ENCODE measurements around the gene PTPN22.

Gene PTPN22

DNA sequence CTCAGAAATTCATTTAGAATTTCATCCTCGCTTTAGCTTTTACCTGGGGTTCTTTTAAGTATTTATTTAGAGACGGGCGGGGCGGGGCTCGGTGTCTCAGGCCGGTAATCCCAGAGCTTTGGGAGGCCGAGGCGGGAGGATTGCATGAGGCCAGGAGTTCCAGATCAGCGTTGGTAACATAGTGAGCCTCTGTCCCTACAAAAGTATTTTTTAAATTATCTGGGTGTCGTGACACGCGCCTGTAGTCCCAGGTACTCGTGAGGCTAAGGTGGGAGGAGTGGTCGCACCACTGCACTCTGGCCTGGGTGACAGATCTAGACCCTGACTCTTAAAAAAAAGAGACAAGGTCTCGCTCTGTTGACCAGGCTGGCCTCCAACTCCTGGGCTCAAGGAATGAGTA, 58.3 kb downstream of the PTPN22 start:
- H3K4me3 ChIP-seq (ENCODE audit: low read depth in 1 of 2, low read length in 2 of 2): no peak overlapping the region
- H3K4me1 ChIP-seq (ENCODE audit: control insufficient read depth in 1 of 2, insufficient read depth in 2 of 2, low read length in 2 of 2): peaks cover 18 to 21% of the 10 kb centered on the region in 2 donors
- no peak overlapping the region for H3K9ac ChIP-seq (ENCODE audit: low read depth in 1 of 2, low read length in 2 of 2)
- no peaks in the 10 kb centered on the region for H3K27me3 ChIP-seq (ENCODE audit: control insufficient read depth in 1 of 2, insufficient read depth in 2 of 2, low read length in 2 of 2)
- no peaks in the 10 kb centered on the region for H3K36me3 ChIP-seq (ENCODE audit: control insufficient read depth in 1 of 2, insufficient read depth in 2 of 2, low read length in 2 of 2)
- no peak overlapping the region for H3K27ac ChIP-seq (ENCODE audit: low read depth, low read length)
- no peaks in the 10 kb centered on the region for H3K9me3 ChIP-seq (ENCODE audit: control insufficient read depth in 1 of 2, low read length in 2 of 2)

DNA sequence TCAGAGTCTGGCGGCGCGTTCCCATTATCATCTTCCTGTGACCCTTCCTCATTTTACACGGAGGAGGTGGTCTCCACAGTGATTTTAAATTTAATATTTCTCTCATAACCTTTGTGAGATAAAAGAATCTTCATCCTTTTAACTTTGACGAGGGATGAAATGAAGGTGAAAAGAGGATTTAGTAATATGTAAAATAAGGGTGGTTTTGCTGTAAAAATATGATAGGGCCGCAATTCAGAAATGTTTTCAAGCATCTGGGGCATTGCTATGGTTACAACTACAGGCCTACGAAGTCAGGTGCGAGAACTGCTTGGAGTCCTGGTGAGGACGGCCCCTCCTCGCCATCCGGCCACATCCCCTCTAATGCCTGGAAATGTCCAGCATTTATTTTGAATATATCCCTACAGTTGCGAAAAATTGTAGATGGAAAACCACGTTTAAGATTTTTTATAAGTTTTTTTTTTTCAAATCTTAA, 58.8 kb downstream of the PTPN22 start:
- no peaks in the 10 kb centered on the region for H3K9me3 ChIP-seq (ENCODE audit: control insufficient read depth in 1 of 2, low read length in 2 of 2)
- peak overlapping the region; percentile 56 to 71 for H3K9ac ChIP-seq (ENCODE audit: low read depth in 1 of 2, low read length in 2 of 2)
- no peaks in the 10 kb centered on the region for H3K27me3 ChIP-seq (ENCODE audit: control insufficient read depth in 1 of 2, insufficient read depth in 2 of 2, low read length in 2 of 2)
- peaks cover 18 to 21% of the 10 kb centered on the region in 2 donors for H3K4me1 ChIP-seq (ENCODE audit: control insufficient read depth in 1 of 2, insufficient read depth in 2 of 2, low read length in 2 of 2)
- H3K36me3 ChIP-seq (ENCODE audit: control insufficient read depth in 1 of 2, insufficient read depth in 2 of 2, low read length in 2 of 2): no peaks in the 10 kb centered on the region
- H3K27ac ChIP-seq (ENCODE audit: low read depth, low read length): peak overlapping the region; percentile 71
- H3K4me3 ChIP-seq (ENCODE audit: low read depth in 1 of 2, low read length in 2 of 2): peak overlapping the region; percentile 57 to 72

DNA sequence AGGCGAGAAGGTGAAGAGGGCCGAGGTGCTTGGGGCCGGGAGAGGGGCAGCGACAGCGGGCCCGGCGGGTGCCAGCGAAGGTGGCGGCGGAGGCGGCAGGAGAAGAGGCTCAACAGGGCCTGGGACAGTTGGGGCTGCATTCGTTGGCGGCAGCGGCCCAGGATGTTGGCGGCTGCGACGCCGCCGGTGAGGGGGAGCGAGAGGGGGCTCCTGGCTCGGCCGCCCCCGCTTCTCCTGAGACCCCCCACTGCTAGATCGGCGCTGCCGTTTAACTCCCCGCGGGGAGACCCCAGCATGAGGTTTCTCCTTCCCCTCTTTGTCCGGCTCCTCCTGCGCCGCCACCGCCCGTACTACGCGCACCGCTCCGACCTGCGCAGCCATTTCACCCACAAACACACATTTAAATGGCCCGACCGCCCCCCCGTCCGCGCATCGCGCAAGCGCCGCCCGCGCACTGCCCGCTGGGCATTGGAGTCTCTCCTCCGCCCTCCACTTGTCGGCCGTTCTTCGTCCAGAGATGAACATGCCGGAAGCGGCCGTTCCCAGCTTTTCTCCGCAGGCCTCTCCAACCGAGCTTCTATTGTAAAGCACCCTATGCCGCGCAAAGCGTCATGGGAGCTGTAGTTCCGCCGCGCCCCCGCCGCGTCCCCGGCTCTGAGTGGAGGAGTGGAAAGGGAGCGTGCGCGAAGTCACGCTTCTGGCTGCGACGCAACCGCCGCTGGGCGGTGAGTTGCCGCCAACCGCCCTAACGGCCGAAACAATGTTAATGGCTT, 59.4 kb downstream of the PTPN22 start, which contains the start of gene RSBN1:
Gene RSBN1, minus strand, starts transcription at position 589 of the 773 bp plus-strand sequence. Its CDS starts 64 bp downstream, at position 525.
- no peaks in the 10 kb centered on the region for H3K9me3 ChIP-seq (ENCODE audit: control insufficient read depth in 1 of 2, low read length in 2 of 2)
- peak within 1 kb of the TSS; percentile 98 to 100 for H3K4me3 ChIP-seq (ENCODE audit: low read depth in 1 of 2, low read length in 2 of 2)
- H3K9ac ChIP-seq (ENCODE audit: low read depth in 1 of 2, low read length in 2 of 2): peak within 1 kb of the TSS; percentile 99
- peak within 1 kb of the TSS; percentile 94 for H3K27ac ChIP-seq (ENCODE audit: low read depth, low read length)
- H3K36me3 ChIP-seq (ENCODE audit: control insufficient read depth in 1 of 2, insufficient read depth in 2 of 2, low read length in 2 of 2): no peaks in the 10 kb centered on the region
- H3K4me1 ChIP-seq (ENCODE audit: control insufficient read depth in 1 of 2, insufficient read depth in 2 of 2, low read length in 2 of 2): peaks cover 18 to 21% of the 10 kb centered on the region in 2 donors
- no peaks in the 10 kb centered on the region for H3K27me3 ChIP-seq (ENCODE audit: control insufficient read depth in 1 of 2, insufficient read depth in 2 of 2, low read length in 2 of 2)

DNA sequence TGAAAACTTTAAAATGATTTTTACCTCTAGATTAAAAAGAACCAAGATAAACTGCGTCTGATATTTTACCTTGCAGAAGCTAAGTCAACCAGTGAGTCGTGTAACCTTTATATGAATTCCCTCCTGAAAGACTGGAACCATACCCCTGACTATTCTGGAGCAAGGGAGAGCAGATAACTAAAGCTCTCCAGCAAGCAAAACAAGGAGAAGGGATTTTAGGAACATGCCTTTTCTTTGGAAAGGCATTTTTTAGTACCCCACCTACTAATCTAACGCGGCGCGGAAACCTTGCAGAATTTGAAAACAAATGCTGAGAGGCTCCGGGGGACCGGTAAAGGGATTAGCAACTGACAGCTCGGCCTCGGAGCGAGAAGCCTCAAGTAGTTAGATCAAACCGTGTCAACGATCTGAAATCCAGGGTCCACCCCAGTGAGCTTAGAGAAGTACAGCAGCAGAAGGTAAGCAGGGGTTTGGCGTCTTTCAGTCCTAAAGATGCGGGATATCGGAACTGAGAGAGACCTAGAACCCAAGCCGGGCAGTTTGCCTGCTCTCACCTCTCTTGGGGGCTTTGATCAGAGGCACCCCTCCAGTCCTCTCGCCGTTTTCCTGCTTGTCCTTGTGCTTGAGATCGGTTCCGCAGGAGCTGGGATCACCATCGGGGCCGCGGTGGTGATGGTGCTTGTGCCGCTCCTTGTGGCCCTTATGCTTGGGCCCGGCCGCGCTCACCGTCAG, 60.2 kb downstream of the PTPN22 start:
- Histone ChIP-seq H3K27me3 (ENCODE audit: control insufficient read depth in 1 of 2, insufficient read depth in 2 of 2, low read length in 2 of 2) (no peaks in the 10 kb centered on the region), H3K9me3 (ENCODE audit: control insufficient read depth in 1 of 2, low read length in 2 of 2) (no peaks in the 10 kb centered on the region), H3K27ac (ENCODE audit: low read depth, low read length) (peak overlapping the region; percentile 94), H3K36me3 (ENCODE audit: control insufficient read depth in 1 of 2, insufficient read depth in 2 of 2, low read length in 2 of 2) (no peaks in the 10 kb centered on the region), H3K9ac (ENCODE audit: low read depth in 1 of 2, low read length in 2 of 2) (peak overlapping the region; percentile 99), H3K4me1 (ENCODE audit: control insufficient read depth in 1 of 2, insufficient read depth in 2 of 2, low read length in 2 of 2) (peaks cover 18 to 21% of the 10 kb centered on the region in 2 donors), H3K4me3 (ENCODE audit: low read depth in 1 of 2, low read length in 2 of 2) (peak overlapping the region; percentile 98 to 100)

DNA sequence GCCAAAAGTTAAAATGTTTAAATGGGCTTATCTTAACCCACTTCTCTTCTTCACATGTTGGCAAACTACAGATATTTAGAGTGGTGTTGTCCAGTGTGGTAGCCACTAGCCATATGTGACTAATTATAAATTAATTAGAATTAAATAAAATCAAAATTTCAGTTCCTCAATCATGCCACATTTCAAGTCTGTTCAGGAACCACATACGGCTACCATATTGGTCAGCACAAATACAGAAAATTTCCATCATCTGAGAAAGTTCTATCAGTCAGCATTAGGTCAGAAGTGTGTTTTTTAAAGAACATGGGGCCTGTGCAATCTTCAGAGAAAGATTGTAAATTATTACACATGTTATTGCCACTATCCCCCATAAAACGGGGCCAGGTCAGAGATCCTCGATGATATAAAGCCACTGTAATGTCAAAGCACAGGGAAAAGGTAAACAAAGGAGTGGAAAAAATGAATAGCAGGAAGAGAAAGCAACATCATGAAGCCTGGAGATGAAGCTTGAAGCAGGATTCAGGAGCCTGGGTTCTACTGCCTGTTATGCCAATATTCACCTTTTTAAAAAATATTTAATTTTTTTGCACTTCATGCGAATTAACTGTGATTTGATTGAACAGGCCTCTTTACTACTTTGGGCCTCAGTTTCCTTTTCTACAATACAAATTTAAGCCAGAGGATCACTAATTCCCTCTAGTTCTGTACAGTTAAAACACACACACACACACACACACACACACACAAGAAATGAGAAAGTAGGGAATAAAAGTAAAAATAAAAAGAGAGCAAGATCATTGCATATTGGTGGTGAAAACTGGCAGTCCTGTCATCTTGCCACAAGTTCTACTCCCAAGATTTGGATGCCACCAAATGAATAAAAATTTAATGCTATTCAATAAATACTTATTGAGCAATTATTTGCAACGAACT, 61.6 kb downstream of the PTPN22 start:
- Histone ChIP-seq H3K9ac (ENCODE audit: low read depth in 1 of 2, low read length in 2 of 2) (peak overlapping the region; percentile 99), H3K36me3 (ENCODE audit: control insufficient read depth in 1 of 2, insufficient read depth in 2 of 2, low read length in 2 of 2) (no peaks in the 10 kb centered on the region), H3K4me3 (ENCODE audit: low read depth in 1 of 2, low read length in 2 of 2) (peak overlapping the region; percentile 98 to 100), H3K27ac (ENCODE audit: low read depth, low read length) (no peak overlapping the region), H3K27me3 (ENCODE audit: control insufficient read depth in 1 of 2, insufficient read depth in 2 of 2, low read length in 2 of 2) (no peaks in the 10 kb centered on the region), H3K4me1 (ENCODE audit: control insufficient read depth in 1 of 2, insufficient read depth in 2 of 2, low read length in 2 of 2) (peaks cover 18 to 27% of the 10 kb centered on the region in 2 donors), H3K9me3 (ENCODE audit: control insufficient read depth in 1 of 2, low read length in 2 of 2) (no peaks in the 10 kb centered on the region)

DNA sequence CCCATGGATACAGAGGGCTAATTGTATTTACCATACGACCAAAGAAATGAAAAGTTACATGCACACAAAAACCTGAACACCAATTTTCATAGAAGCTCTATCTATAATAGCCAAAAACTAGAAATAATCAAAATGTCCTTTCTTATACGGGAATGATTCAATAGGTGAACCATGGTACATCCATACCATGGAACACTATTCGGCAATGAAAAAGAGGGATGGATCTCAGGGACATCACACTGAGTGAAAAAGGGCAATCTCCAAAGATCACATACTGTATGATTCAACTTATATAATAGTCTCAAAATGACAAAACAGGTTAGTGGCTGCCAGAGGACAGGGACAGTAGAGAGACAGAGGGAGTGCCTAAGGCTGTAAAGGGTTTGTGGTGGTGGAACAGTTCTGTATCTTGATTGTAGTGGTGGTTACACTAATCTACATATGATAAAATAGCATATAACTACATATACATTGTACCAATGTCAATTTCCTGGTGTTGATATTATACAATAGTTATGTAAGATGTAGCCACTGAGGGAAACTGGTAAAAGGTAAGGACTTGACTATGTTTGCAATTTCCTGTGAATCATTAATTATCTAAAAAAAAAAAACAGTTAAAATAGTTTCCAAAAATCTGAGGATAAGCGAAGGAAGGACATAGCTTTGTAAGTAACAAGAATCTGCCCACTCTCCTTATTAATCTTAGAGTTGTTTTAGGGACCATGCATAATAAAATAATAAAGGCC, 62.9 kb downstream of the PTPN22 start:
- no peak overlapping the region for H3K27ac ChIP-seq (ENCODE audit: low read depth, low read length)
- H3K9me3 ChIP-seq (ENCODE audit: control insufficient read depth in 1 of 2, low read length in 2 of 2): no peaks in the 10 kb centered on the region
- H3K27me3 ChIP-seq (ENCODE audit: control insufficient read depth in 1 of 2, insufficient read depth in 2 of 2, low read length in 2 of 2): no peaks in the 10 kb centered on the region
- H3K36me3 ChIP-seq (ENCODE audit: control insufficient read depth in 1 of 2, insufficient read depth in 2 of 2, low read length in 2 of 2): no peaks in the 10 kb centered on the region
- H3K9ac ChIP-seq (ENCODE audit: low read depth in 1 of 2, low read length in 2 of 2): no peak overlapping the region
- H3K4me1 ChIP-seq (ENCODE audit: control insufficient read depth in 1 of 2, insufficient read depth in 2 of 2, low read length in 2 of 2): peaks cover 22 to 34% of the 10 kb centered on the region in 2 donors
- peak overlapping the region in 1 of 2 donors; percentile 98 for H3K4me3 ChIP-seq (ENCODE audit: low read depth in 1 of 2, low read length in 2 of 2)

DNA sequence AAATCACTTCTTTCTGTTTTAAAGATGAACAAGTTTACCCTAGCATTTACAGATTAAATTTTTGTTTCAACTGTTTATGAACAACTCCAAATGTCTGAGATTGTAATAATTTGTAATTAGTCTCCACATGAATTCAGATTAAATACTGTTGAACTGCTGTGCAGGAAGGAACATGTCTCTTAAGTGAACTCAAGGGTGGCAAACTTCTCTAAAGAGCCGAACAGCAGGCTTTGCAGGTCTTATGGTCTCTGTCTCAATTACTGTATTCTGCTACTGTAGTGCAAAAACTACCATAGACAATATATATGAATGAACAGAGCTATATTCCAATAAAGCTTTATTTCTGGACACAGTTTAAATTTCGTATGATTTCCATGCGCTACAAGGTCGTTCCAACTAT, 65.9 kb downstream of the PTPN22 start:
- Histone ChIP-seq H3K4me3 (ENCODE audit: low read depth in 1 of 2, low read length in 2 of 2) (no peak overlapping the region), H3K9ac (ENCODE audit: low read depth in 1 of 2, low read length in 2 of 2) (no peak overlapping the region), H3K27ac (ENCODE audit: low read depth, low read length) (no peak overlapping the region), H3K27me3 (ENCODE audit: control insufficient read depth in 1 of 2, insufficient read depth in 2 of 2, low read length in 2 of 2) (no peaks in the 10 kb centered on the region), H3K9me3 (ENCODE audit: control insufficient read depth in 1 of 2, low read length in 2 of 2) (no peaks in the 10 kb centered on the region), H3K4me1 (ENCODE audit: control insufficient read depth in 1 of 2, insufficient read depth in 2 of 2, low read length in 2 of 2) (peaks cover 22 to 34% of the 10 kb centered on the region in 2 donors), H3K36me3 (ENCODE audit: control insufficient read depth in 1 of 2, insufficient read depth in 2 of 2, low read length in 2 of 2) (no peaks in the 10 kb centered on the region)

DNA sequence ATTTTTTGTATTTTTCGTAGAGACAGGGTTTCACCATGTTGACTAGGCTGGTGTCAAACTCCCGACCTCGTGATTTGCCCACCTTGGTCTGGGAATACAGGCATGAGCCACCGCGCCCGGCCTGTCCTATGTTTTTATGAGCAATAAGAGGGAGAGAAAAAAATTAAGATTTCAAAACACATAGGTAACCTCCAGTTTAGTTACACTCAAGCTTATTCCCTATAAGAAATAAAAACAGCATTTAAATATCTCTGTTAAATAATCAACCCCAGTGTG, 66.3 kb downstream of the PTPN22 start:
- Histone ChIP-seq H3K27me3 (ENCODE audit: control insufficient read depth in 1 of 2, insufficient read depth in 2 of 2, low read length in 2 of 2) (no peaks in the 10 kb centered on the region), H3K4me1 (ENCODE audit: control insufficient read depth in 1 of 2, insufficient read depth in 2 of 2, low read length in 2 of 2) (peaks cover 19 to 31% of the 10 kb centered on the region in 2 donors), H3K4me3 (ENCODE audit: low read depth in 1 of 2, low read length in 2 of 2) (no peak overlapping the region), H3K9ac (ENCODE audit: low read depth in 1 of 2, low read length in 2 of 2) (no peak overlapping the region), H3K27ac (ENCODE audit: low read depth, low read length) (no peak overlapping the region), H3K9me3 (ENCODE audit: control insufficient read depth in 1 of 2, low read length in 2 of 2) (no peaks in the 10 kb centered on the region), H3K36me3 (ENCODE audit: control insufficient read depth in 1 of 2, insufficient read depth in 2 of 2, low read length in 2 of 2) (no peaks in the 10 kb centered on the region)

DNA sequence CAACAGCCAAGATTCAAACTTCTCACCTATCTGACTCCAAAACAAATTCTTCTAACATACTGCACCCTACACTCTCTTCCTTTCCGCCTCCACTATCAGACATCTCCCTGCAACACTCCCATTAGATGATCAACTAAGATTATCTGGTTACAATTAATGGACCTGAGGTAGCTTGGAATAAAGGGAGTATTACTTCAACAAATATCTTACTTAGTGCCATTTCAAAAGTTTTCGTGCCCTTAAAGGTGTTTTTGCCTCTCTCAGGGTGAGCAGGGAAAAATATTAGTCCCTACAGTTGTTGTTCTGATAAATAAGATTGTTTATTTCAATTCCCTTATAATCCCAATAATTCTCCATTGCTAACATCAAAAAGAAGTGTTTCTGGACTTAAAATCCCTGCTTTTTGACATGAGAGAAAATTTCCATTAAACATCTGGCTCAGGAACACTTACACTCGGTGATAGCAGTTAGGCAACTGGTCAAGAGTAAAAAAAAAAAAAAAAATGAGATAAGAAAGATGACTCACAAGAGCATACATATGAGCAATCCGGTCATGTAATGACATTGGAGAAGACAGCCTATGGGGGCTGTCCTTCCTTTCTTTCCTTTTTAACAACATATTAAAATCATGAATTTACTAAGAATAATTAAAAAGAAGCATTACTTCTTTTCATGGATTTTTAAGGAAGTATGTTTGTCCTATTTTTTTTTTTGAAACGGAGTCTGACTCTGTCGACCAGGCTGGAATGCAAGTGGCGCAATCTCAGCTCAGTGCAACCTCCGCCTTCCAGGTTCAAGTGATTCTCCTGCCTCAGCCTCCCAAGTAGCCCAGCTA, 66.9 kb downstream of the PTPN22 start:
- Histone ChIP-seq H3K4me1 (ENCODE audit: control insufficient read depth in 1 of 2, insufficient read depth in 2 of 2, low read length in 2 of 2) (peaks cover 14 to 26% of the 10 kb centered on the region in 2 donors), H3K27ac (ENCODE audit: low read depth, low read length) (no peak overlapping the region), H3K4me3 (ENCODE audit: low read depth in 1 of 2, low read length in 2 of 2) (no peak overlapping the region), H3K36me3 (ENCODE audit: control insufficient read depth in 1 of 2, insufficient read depth in 2 of 2, low read length in 2 of 2) (no peaks in the 10 kb centered on the region), H3K9me3 (ENCODE audit: control insufficient read depth in 1 of 2, low read length in 2 of 2) (no peaks in the 10 kb centered on the region), H3K9ac (ENCODE audit: low read depth in 1 of 2, low read length in 2 of 2) (no peak overlapping the region), H3K27me3 (ENCODE audit: control insufficient read depth in 1 of 2, insufficient read depth in 2 of 2, low read length in 2 of 2) (no peaks in the 10 kb centered on the region)

Measured in duodenal mucosa (tissue), 2 donors.